Keratinocyte (primary cell): ENCODE data around the gene INO80E. TPM values are rescaled to one million over a fixed set of nuclear protein-coding genes. Genes with fewer than 3 reads are reported as not detected.

Experiments
- DNase-seq: peaks from one replicate; pipeline ENCODE4 v3.0.0-alpha.2; 2011; ENCODE audit warnings: low read depth, missing footprints, low spot score
- FAIRE-seq: peaks from 2 replicates; lab custom pipeline; 2011; peaks lifted over from hg19 to GRCh38; lab: Jason Lieb, UNC
- H2AFZ ChIP-seq: 2 replicates; pipeline ENCODE4 v1.6.0; 2012; ENCODE audit warnings: low read length, control low read depth, inconsistent platforms; ENCODE audit not compliant: control insufficient read depth
- H3K27ac ChIP-seq: 2 replicates; pipeline ENCODE4 v1.5.1; 2011; ENCODE audit warnings: low read length; ENCODE audit not compliant: control insufficient read depth, insufficient read depth
- H3K27me3 ChIP-seq: 3 replicates; pipeline ENCODE4 v1.6.0; 2011; ENCODE audit warnings: low read length; ENCODE audit not compliant: control insufficient read depth, insufficient read depth; ENCODE audit errors: extremely low read depth
- H3K36me3 ChIP-seq, 2 experiments: 2 replicates in 1 of 2; 3 replicates in 1 of 2; pipeline ENCODE4 v1.5.1; 2011; ENCODE audit warnings: low read length in 2 of 2, mild to moderate bottlenecking in 1 of 2; ENCODE audit not compliant: control insufficient read depth in 2 of 2, insufficient read depth in 2 of 2; ENCODE audit errors: extremely low read depth in 1 of 2
- H3K4me1 ChIP-seq: 3 replicates; pipeline ENCODE4 v1.5.1; 2011; ENCODE audit warnings: low read length; ENCODE audit not compliant: control insufficient read depth, insufficient read depth; ENCODE audit errors: extremely low read depth
- H3K4me2 ChIP-seq: 3 replicates; pipeline ENCODE4 v1.6.0; 2011; ENCODE audit warnings: low read depth, low read length; ENCODE audit not compliant: control insufficient read depth, insufficient read depth; ENCODE audit errors: extremely low read depth
- H3K4me3 ChIP-seq, 3 experiments: fragments of 200-600 bp in 1 of 3; sonication (generic) in 1 of 3; 2 replicates in 2 of 3; 3 replicates in 1 of 3; pipeline ENCODE4 v1.5.1; 2011 to 2016; ENCODE audit warnings: low read length in 3 of 3, mild to moderate bottlenecking in 3 of 3, control low read depth in 2 of 3, inconsistent platforms in 1 of 3, low read depth in 1 of 3, mixed read lengths in 1 of 3, mixed run types in 1 of 3, moderate library complexity in 1 of 3; ENCODE audit not compliant: control insufficient read depth in 2 of 3, insufficient read depth in 2 of 3; ENCODE audit errors: extremely low read depth in 1 of 3
- H3K79me2 ChIP-seq: 2 replicates; pipeline ENCODE4 v1.6.0; 2012; ENCODE audit warnings: low read length; ENCODE audit not compliant: control insufficient read depth, insufficient read depth
- H3K9ac ChIP-seq: 3 replicates; pipeline ENCODE4 v1.6.0; 2011; ENCODE audit warnings: low read length; ENCODE audit not compliant: control insufficient read depth, insufficient read depth; ENCODE audit errors: extremely low read depth
- H3K9me1 ChIP-seq: 3 replicates; pipeline ENCODE4 v1.6.0; 2011; ENCODE audit warnings: low read length; ENCODE audit not compliant: control insufficient read depth, insufficient read depth; ENCODE audit errors: extremely low read depth
- H3K9me3 ChIP-seq: 2 replicates; pipeline ENCODE4 v1.5.1; 2012; ENCODE audit warnings: low read depth, low read length; ENCODE audit not compliant: control insufficient read depth
- H4K20me1 ChIP-seq: 3 replicates; pipeline ENCODE4 v1.6.0; 2011; ENCODE audit warnings: low read length; ENCODE audit not compliant: control insufficient read depth, insufficient read depth; ENCODE audit errors: extremely low read depth
- EZH2 ChIP-seq: IDR thresholded peaks from one replicate; pipeline ENCODE4 v1.6.1; 2012; ENCODE audit warnings: inconsistent platforms, mild to moderate bottlenecking, low read length, moderate library complexity
- dilution Hi-C: fragments of 300-500 bp; cut with MboI; formaldehyde crosslinking; loops from one replicate; pipeline ENCODE4 v1.7.0; 2020; ENCODE audit warnings: low sequenced_read_pairs; ENCODE audit not compliant: extremely low pct_ligation_motif_present
- polyA plus RNA-seq, 5 experiments: library from polyadenylated mRNA; depleted of rRNA in 3 of 5; stranded (reverse) in 3 of 5; stranded (forward) in 1 of 5; unstranded in 1 of 5; fragments of >200 nt; gene quantifications; 1 replicate in 1 of 5; 2 replicates in 3 of 5; 3 replicates in 1 of 5; pipeline versions ENCODE4 v1.2.1 to v1.2.3, GENCODE V29; 2011 to 2012; ENCODE audit warnings: missing spikeins in 2 of 5, low read depth in 1 of 5, low replicate concordance in 1 of 5
- TF ChIP-seq, protein P1 (sequence below), 3 experiments: IDR thresholded peaks in 1 of 3; conservative IDR thresholded peaks in 1 of 3; optimal IDR thresholded peaks in 1 of 3; 2 replicates in 2 of 3; 3 replicates in 1 of 3; pipeline versions ENCODE3 to v1.5.1; 2011; ENCODE audit warnings: low read length in 3 of 3, mild to moderate bottlenecking in 3 of 3, moderate library complexity in 2 of 3, control low read depth in 1 of 3, inconsistent platforms in 1 of 3; ENCODE audit not compliant: insufficient read depth in 2 of 3; ENCODE audit errors: extremely low read depth in 1 of 3

Gene INO80E
- polyA plus RNA-seq, 1 donor (not counting 4 experiments of a cell fraction or from before 2014, with no cell fraction given), result 26.7 TPM

DNA sequence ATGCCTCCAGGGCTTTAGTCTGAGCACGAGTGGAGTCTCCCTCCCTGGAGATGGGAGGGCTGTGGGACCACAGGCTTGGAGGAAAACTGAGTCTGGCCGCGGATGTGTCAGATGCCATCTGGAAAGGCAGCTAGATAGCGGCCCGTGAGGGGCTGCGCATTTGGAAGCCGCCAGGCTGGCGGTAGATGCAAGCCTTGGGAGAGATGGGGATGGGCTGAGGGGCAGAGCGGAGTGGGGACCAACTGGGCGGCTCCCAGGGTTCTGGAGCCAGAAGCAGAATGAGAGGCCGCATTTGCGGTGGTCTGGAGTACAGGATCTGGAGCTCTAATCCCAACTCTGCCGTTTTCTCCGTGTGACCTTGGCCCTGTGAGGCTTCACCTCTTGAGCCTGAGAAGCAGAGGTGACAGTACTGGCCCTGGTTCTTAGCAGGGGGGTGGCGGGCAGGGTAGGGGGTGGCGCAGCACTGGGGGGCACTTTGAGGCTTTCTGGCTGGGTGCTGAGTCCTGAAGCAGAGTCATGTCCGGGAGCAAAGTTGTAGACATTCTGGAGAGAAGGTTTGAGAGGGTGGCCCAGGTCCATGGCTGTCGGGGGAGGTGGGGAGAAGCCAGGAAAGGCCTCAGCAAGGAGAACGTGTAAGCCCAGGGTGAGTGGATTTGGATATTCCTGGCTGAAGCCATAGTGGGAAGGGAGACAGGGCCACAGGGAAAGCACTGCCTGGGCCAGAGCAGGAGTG lies 6.7 kb downstream of the INO80E start:
- H3K9me3 ChIP-seq, result no peaks in the 10 kb centered on the region
- dilution Hi-C loops, result no loop called here
- peaks cover 19 to 27% of the 10 kb centered on the region in 2 experiments for H3K36me3 ChIP-seq
- no peak overlapping the region for H3K4me3 ChIP-seq
- H3K9me1 ChIP-seq, result no peaks in the 10 kb centered on the region
- H2AFZ ChIP-seq, result no peak overlapping the region
- no peaks in the 10 kb centered on the region for H4K20me1 ChIP-seq
- H3K79me2 ChIP-seq, result no peaks in the 10 kb centered on the region
- DNase-seq (no peak), FAIRE-seq (no peak)
- H3K27me3 ChIP-seq, result no peaks in the 10 kb centered on the region
- H3K4me2 ChIP-seq, result no peak overlapping the region
- TF ChIP-seq, protein P1, sequence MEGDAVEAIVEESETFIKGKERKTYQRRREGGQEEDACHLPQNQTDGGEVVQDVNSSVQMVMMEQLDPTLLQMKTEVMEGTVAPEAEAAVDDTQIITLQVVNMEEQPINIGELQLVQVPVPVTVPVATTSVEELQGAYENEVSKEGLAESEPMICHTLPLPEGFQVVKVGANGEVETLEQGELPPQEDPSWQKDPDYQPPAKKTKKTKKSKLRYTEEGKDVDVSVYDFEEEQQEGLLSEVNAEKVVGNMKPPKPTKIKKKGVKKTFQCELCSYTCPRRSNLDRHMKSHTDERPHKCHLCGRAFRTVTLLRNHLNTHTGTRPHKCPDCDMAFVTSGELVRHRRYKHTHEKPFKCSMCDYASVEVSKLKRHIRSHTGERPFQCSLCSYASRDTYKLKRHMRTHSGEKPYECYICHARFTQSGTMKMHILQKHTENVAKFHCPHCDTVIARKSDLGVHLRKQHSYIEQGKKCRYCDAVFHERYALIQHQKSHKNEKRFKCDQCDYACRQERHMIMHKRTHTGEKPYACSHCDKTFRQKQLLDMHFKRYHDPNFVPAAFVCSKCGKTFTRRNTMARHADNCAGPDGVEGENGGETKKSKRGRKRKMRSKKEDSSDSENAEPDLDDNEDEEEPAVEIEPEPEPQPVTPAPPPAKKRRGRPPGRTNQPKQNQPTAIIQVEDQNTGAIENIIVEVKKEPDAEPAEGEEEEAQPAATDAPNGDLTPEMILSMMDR (optimal IDR thresholded peaks at IDR 0.05 in 1 of 3, IDR thresholded peaks at IDR 0.05 in 1 of 3, conservative IDR thresholded peaks at IDR 0.05 in 1 of 3; ENCODE audit: extremely low read depth in 1 of 3, insufficient read depth in 2 of 3, low read length in 3 of 3), result no peak
- no peak for TF ChIP-seq EZH2
- no peak overlapping the region for H3K9ac ChIP-seq
- no peaks in the 10 kb centered on the region for H3K4me1 ChIP-seq
- no peak overlapping the region for H3K27ac ChIP-seq

DNA sequence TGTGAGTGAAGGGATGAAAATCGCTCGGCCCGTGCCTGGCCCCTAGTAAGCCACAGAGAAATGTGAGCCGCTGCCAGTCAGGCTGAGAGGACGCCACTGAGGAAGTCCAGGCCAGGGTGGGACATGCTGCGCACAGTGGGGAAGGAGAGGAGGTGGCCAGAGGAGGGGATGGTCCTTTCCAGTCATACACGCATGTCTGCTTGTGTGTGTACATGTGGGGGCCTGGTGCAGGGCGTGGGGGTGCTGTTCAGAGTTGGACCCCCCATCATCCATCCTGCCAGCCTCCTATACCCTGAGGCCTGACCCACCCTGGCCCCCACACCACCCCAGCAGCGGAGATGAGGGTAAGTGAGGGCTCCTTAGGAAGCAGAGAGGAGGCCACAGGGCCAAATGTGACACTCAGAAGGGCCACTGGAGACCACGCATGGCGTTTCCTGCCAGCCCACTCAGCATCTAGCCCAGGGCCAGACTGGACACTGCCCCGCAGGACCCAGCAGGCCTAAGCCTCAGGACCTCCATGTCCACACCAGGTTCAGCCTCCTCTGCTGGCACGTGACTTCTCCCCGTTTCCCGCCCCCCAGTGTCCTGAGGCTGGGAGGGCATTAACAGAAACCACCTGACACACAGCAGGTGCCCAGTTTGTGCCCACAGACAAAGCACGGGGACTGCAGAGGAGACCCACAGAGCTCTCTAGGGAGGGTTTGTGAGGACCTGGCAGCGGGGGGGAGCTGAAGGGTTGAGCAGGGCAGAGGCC lies 7.8 kb downstream of the INO80E start:
- H3K4me3 ChIP-seq, result no peak overlapping the region
- no peak overlapping the region for H3K27ac ChIP-seq
- no peaks in the 10 kb centered on the region for H3K9me3 ChIP-seq
- H3K79me2 ChIP-seq, result no peaks in the 10 kb centered on the region
- FAIRE-seq (no peak), DNase-seq (no peak)
- peaks cover 19 to 23% of the 10 kb centered on the region in 2 experiments for H3K36me3 ChIP-seq
- H3K27me3 ChIP-seq, result no peaks in the 10 kb centered on the region
- H3K9ac ChIP-seq, result no peak overlapping the region
- no peaks in the 10 kb centered on the region for H4K20me1 ChIP-seq
- no peak overlapping the region for H3K4me2 ChIP-seq
- no peaks in the 10 kb centered on the region for H3K4me1 ChIP-seq
- dilution Hi-C loops, result no loop called here
- H3K9me1 ChIP-seq, result no peaks in the 10 kb centered on the region
- no peak for TF ChIP-seq EZH2
- TF ChIP-seq, protein P1 (optimal IDR thresholded peaks at IDR 0.05 in 1 of 3, IDR thresholded peaks at IDR 0.05 in 1 of 3, conservative IDR thresholded peaks at IDR 0.05 in 1 of 3; ENCODE audit: extremely low read depth in 1 of 3, insufficient read depth in 2 of 3, low read length in 3 of 3), result no peak
- H2AFZ ChIP-seq, result no peak overlapping the region
